ENCODE results near the gene KHDC4. TPM values are rescaled to one million over a fixed set of nuclear protein-coding genes. Genes with fewer than 3 reads are reported as not detected.

KHDC4 gene
- total RNA-seq, 1 experiment from 2014 or later, result 57.7 TPM

GRCh38 chr1:155974208-155975115 is 40.2 kb upstream of the KHDC4 start:
- H3K9me3 Mint-ChIP-seq, result no peaks in the 10 kb centered on the region
- Histone ChIP-seq H2AK5ac (ENCODE audit: insufficient read length, low read length) (no peak overlapping the region), H3K79me1 (ENCODE audit: insufficient read depth, low read depth, low read length, poor library complexity, severe bottlenecking) (peaks cover 9% of the 10 kb centered on the region), H3T11ph (ENCODE audit: low read length) (no peak overlapping the region), H3K9me3 (ENCODE audit: control insufficient read depth, low read depth, low read length) (no peaks in the 10 kb centered on the region), H3K23ac (ENCODE audit: insufficient read length, low read depth, low read length) (no peak overlapping the region), H4K5ac (ENCODE audit: insufficient read length, low read depth, low read length) (no peak overlapping the region), H4K91ac (ENCODE audit: insufficient read length, low read depth, low read length) (no peak overlapping the region), H4K8ac (replicated peaks; ENCODE audit: insufficient read length, low read depth, low read length) (no peak overlapping the region), H3K79me2 (ENCODE audit: insufficient read depth, low read length) (peaks cover 37% of the 10 kb centered on the region), H4K20me1 (ENCODE audit: control insufficient read depth, insufficient read depth, insufficient read length) (peaks cover 9% of the 10 kb centered on the region), H3K18ac (ENCODE audit: insufficient read length, low read depth, low read length) (no peak overlapping the region), H3K4me2 (ENCODE audit: insufficient read depth, insufficient read length, low read length) (peak overlapping the region; percentile 81), H3K4me1 (ENCODE audit: insufficient read depth, low read length) (peaks cover 18% of the 10 kb centered on the region), H2BK5ac (ENCODE audit: insufficient read length, low read length) (no peak overlapping the region), H3K23me2 (ENCODE audit: insufficient read length, low read depth, low read length, poor library complexity, severe bottlenecking) (peaks cover 28% of the 10 kb centered on the region), H2AFZ (ENCODE audit: low read length) (no peak overlapping the region), H2BK120ac (ENCODE audit: low read depth, low read length, poor library complexity, severe bottlenecking) (no peak overlapping the region), H3K9ac (ENCODE audit: extremely low read depth, insufficient read length, low read length) (peak overlapping the region; percentile 37), H2BK12ac (ENCODE audit: insufficient read length, low read depth, low read length) (no peak overlapping the region), H3K14ac (ENCODE audit: insufficient read depth, low read length) (no peak overlapping the region), H3K27me3 (ENCODE audit: insufficient read depth, low read length) (no peaks in the 10 kb centered on the region), H3K27ac (ENCODE audit: insufficient read length, low read depth, low read length) (no peak overlapping the region), H2BK20ac (ENCODE audit: low read depth, low read length, poor library complexity, severe bottlenecking) (no peak overlapping the region), H3K56ac (ENCODE audit: insufficient read length, low read depth, low read length) (no peak overlapping the region), H2BK15ac (ENCODE audit: low read depth, low read length) (no peak overlapping the region), H3K4ac (ENCODE audit: low read depth, low read length) (no peak overlapping the region)
- no peak for DNase-seq
- no peak for TF ChIP-seq CTCF (conservative IDR thresholded peaks at IDR 0.05)
- peaks cover 75 to 85% of the 10 kb centered on the region in 2 experiments for H3K4me1 Mint-ChIP-seq
- no peaks in the 10 kb centered on the region for H3K27me3 Mint-ChIP-seq (ENCODE audit: low read depth)
- WGBS (ENCODE audit: extremely low coverage, insufficient read length, low lambda C conversion rate), result no CpG with 5 or more reads among the region's 13 CpGs
- peak overlapping the region; percentile 14 to 90; a peak in 4 of 5 replicates for H3K4me3 Mint-ChIP-seq
- peaks cover 7 to 27% (median 22%) of the 10 kb centered on the region in 3 experiments; a peak in 6 of 7 replicates for H3K36me3 Mint-ChIP-seq (ENCODE audit: insufficient read depth in 1 of 3, low read depth in 3 of 3)
- peak overlapping the region in 2 of 3 experiments; percentile 18 to 87; a peak in 3 of 7 replicates for H3K27ac Mint-ChIP-seq

Measured in H9 (cell line).